A549 treated with ZK216348 at 1 μM for 4 hours (cell line): ENCODE measurements around the gene ZNF497. TPM values are rescaled to one million over a fixed set of nuclear protein-coding genes. Genes with fewer than 3 reads are reported as not detected.

ENCODE experiments used
- total RNA-seq: library from RNA; stranded (reverse); fragments of 200-300 nt; extraction: Qiagen RNA extraction; gene quantifications from 5 replicates; pipeline ENCODE4 v1.2.3, GENCODE V29; 2022; ENCODE audit warnings: low read depth

The ZNF497 gene
- total RNA-seq, result 0.60 to 1.8 TPM (median 1.5 TPM) in 5 replicates

GRCh38 chr19:58362272-58362994 is at the start of gene ZNF497:
ZNF497 (minus strand) TSS chr19:58362751; CDS start chr19:58357635, 5,116 bp downstream.

GRCh38 chr19:58408152-58409009 is 45.8 kb upstream of the ZNF497 start, which contains the start of gene ZNF584:
ZNF584 (plus strand) TSS chr19:58408649; CDS start chr19:58409148, 499 bp downstream.

GRCh38 chr19:58395220-58395978 is 32.8 kb upstream of the ZNF497 start, which contains the start of gene RNF225:
RNF225 (plus strand) TSS chr19:58395656; CDS start chr19:58396090, 434 bp downstream.

GRCh38 chr19:58386576-58387337 is 24.2 kb upstream of the ZNF497 start, which contains the start of gene RPS5:
RPS5 (plus strand) TSS chr19:58387269; CDS start chr19:58388138, 869 bp downstream.

GRCh38 chr19:58380662-58381459 is 18.3 kb upstream of the ZNF497 start, which contains the start of gene ZNF837:
ZNF837 (minus strand) TSS chr19:58381030; CDS start chr19:58369332, 11,698 bp downstream.

GRCh38 chr19:58352760-58353671 is 9.5 kb downstream of the ZNF497 start, which contains the start of gene A1BG:
A1BG (minus strand) TSS chr19:58353492; CDS start chr19:58353437, 55 bp downstream.

GRCh38 chr19:58326914-58327726 is 35.4 kb downstream of the ZNF497 start, which contains the start of gene ZSCAN22:
ZSCAN22 (plus strand) TSS chr19:58326994; CDS start chr19:58334803, 7,809 bp downstream.

GRCh38 chr19:58305065-58305931 is 57.3 kb downstream of the ZNF497 start, which contains the start of gene ERVK3-1:
ERVK3-1 (plus strand) TSS chr19:58305377; CDS start chr19:58312169, 6,792 bp downstream.

Other genes starting within 250 kb of the ZNF497 start
- 2.4 to 3.7 TPM (median 3.3 TPM) in 5 replicates for gene ZNF329, start 212.0 kb downstream of the ZNF497 start, total RNA-seq
- gene ZNF274, start 179.7 kb downstream of the ZNF497 start, total RNA-seq, result 9.9 to 15.3 TPM (median 13.7 TPM) in 5 replicates
- 12.0 to 21.7 TPM (median 20.2 TPM) in 5 replicates for gene ZNF544, start 133.8 kb downstream of the ZNF497 start, total RNA-seq
- gene ZNF8, start 83.8 kb downstream of the ZNF497 start, total RNA-seq, result 0.93 to 1.4 TPM (median 1.1 TPM) in 5 replicates
- gene ERVK3-1, start 57.4 kb downstream of the ZNF497 start, total RNA-seq, result 89.5 to 122 TPM (median 98.9 TPM) in 5 replicates
- gene ZSCAN22, start 35.8 kb downstream of the ZNF497 start, total RNA-seq, result 1.7 to 3.3 TPM (median 2.7 TPM) in 5 replicates
- 7.2 to 12.3 TPM (median 10.0 TPM) in 5 replicates for gene A1BG, start 9.3 kb downstream of the ZNF497 start, total RNA-seq
- gene ZNF837, start 18.3 kb upstream of the ZNF497 start, total RNA-seq, result 0.74 to 1.7 TPM (median 1.4 TPM) in 5 replicates
- 1,770 to 2,546 TPM (median 2,356 TPM) in 5 replicates for gene RPS5, start 24.5 kb upstream of the ZNF497 start, total RNA-seq
- not detected in 5 replicates for gene RNF225, start 32.9 kb upstream of the ZNF497 start, total RNA-seq
- gene ZNF584, start 45.9 kb upstream of the ZNF497 start, total RNA-seq, result 17.6 to 20.4 TPM (median 18.2 TPM) in 5 replicates
- gene ZNF132, start 77.4 kb upstream of the ZNF497 start, total RNA-seq, result 0.07 to 0.09 TPM (median 0.09 TPM) in 3 of 5 replicates, not detected in the others
- gene ZNF324B, start 88.9 kb upstream of the ZNF497 start, total RNA-seq, result 5.7 to 7.9 TPM (median 7.0 TPM) in 5 replicates
- 7.2 to 11.7 TPM (median 8.9 TPM) in 5 replicates for gene ZNF324, start 104.3 kb upstream of the ZNF497 start, total RNA-seq
- gene ZNF446, start 113.6 kb upstream of the ZNF497 start, total RNA-seq, result 10.7 to 15.1 TPM (median 12.0 TPM) in 5 replicates
- 18.4 to 32.9 TPM (median 29.4 TPM) in 5 replicates for gene SLC27A5, start 149.2 kb upstream of the ZNF497 start, total RNA-seq
- gene ZBTB45, start 157.1 kb upstream of the ZNF497 start, total RNA-seq, result 8.3 to 24.0 TPM (median 20.1 TPM) in 5 replicates
- 606 to 732 TPM (median 664 TPM) in 5 replicates for gene TRIM28, start 181.3 kb upstream of the ZNF497 start, total RNA-seq
- gene CHMP2A, start 192.4 kb upstream of the ZNF497 start, total RNA-seq, result 180 to 230 TPM (median 198 TPM) in 5 replicates
- 134 to 148 TPM (median 138 TPM) in 5 replicates for gene UBE2M, start 195.9 kb upstream of the ZNF497 start, total RNA-seq
- 7.0 to 19.9 TPM (median 16.5 TPM) in 5 replicates for gene MZF1, start 210.6 kb upstream of the ZNF497 start, total RNA-seq